Stimulated activated CD8-positive, alpha-beta memory T cell treated with anti-CD3 and anti-CD28 coated beads, Interleukin-7, amount 100 ng/mL, for 1 hour (primary cell): ENCODE results near the gene WDR13.
A peak's percentile ranks its signal among the peaks of the same experiment; 100 is the strongest.
"Not testable (repeated sequence)": the region's sequence is repeated elsewhere in the genome, so short reads cannot be mapped to it uniquely, and the experiment has no call there.

Experiments used
- DNase-seq, 2 donors: peaks; one replicate each; pipeline ENCODE4 v3.0.0-alpha.2; 2020; ENCODE audit warnings: low read depth in 2 of 2

The WDR13 gene

DNA sequence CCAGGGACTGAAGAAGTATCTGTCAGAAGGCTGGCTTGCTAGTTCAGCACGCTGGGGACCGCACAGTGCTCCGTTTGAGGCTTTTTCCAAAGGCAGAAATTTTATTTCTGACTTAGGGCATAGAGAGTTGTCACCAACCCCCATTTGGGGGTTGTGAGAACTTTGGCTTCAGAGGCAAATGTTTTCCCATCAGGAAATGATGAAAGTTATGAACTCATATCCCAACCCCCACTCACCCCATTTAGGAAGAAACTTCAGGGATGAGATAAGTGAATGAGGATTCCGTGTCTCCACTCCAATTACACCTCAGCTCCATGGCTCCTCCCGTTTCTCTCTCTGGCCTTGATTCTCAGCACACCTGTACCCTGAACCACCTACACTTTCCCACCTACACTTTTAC, 4.3 kb upstream of the WDR13 start:
- DNase-seq, result no peak

DNA sequence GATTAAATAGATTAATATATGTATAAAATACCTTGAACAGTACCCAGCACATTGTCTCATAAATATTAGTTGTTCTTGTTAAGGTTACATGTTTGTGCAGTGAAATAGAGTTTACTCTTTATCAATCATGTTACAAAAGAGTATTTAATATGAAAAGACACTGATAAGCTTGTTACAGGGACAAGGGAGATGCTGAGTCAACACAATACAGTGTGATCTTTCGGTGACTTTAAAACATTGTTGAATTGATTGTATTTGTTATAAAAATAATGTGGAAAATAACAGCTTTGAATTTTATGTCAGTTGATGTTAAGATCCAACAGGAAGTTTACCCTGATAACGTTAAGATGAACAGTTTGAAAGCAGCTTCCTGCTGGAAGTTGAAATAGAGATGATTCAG, 1.4 kb upstream of the WDR13 start:
- no peak for DNase-seq

- no peak for DNase-seq
These were observed 1.3 kb downstream of the WDR13 start for GRCh38 chrX:48598614-48599013.

DNA sequence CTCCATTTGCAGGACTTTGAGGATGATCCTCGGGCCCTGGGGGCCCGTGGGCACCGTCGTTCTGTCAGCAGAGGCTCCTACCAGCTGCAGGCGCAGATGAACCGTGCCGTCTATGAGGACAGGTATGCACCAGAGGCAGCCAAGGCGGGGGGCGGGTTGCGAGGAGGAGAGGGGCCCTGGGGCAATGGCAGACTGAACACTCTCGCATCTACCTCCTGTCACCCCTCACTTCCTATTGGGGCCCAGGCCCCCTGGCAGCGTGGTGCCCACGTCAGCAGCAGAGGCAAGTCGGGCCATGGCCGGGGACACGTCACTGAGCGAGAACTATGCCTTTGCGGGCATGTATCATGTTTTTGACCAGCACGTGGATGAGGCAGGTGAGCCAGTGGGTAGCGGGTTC, 2.0 kb downstream of the WDR13 start:
- no peak for DNase-seq

- no peak for DNase-seq
These were observed 2.9 kb downstream of the WDR13 start for GRCh38 chrX:48600226-48600625.

DNA sequence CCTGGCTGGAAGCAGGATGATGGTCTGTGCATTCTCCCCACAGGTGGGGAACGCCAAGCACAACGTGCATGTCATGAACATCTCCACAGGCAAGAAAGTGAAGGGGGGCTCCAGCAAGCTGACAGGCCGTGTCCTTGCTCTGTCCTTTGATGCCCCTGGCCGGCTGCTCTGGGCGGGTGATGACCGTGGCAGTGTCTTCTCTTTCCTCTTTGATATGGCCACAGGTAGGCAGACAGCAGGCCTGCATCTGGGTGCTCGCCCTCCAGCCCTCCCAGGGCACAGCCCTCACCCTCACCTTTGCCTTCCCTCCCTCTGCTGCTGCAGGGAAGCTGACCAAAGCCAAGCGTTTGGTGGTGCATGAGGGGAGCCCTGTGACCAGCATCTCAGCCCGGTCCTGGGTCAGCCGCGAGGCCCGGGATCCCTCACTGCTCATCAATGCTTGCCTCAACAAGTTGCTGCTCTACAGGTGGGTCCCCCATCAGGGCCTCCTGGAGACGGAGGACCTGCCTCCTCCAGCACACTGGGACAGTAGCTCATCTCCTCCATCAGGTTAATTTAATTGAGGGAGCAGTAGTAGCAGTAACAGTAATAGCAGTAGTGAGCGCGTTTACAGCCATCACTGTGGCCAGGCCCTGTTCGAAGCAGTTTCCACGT, 4.6 kb downstream of the WDR13 start:
- DNase-seq, result no peak

DNA sequence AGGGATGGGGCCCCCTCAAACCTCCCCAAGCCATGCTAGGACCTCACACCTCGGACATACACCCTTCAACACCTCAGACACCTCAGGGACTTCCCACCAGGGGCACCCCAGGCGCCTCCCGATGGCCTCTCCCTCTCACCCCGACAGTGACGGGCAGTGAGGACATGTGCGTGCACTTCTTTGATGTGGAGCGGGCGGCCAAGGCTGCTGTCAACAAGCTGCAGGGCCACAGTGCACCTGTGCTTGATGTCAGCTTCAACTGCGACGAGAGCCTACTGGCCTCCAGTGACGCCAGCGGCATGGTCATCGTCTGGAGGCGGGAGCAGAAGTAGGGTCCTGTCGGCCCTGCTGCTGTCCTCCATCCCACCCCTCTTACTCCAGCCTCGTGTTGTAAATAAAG, 7.4 kb downstream of the WDR13 start:
- DNase-seq, result no peak

DNA sequence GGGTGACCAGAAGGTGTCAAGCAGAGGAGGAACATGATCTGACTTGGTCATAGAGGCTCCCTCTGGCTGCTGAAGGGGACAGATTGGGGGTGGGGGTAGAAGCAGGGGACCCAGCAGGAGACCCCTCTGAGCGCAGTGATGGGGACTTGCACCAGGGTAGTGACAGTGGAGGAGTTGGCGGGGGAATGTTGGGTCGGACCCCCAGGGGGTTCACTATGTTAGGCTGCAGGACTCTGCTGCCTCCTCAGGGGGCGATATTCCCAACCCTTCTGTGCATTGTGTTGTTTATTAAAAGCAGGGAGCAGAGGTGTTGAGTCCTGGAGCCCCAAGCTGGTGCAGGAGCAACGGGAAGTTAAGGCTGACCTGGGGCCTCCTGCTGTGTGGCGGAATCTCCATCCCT, 8.8 kb downstream of the WDR13 start:
- no peak for DNase-seq

GRCh38 chrX:48611703-48612102, 14.4 kb downstream of the WDR13 start:
- DNase-seq, result no peak

DNA sequence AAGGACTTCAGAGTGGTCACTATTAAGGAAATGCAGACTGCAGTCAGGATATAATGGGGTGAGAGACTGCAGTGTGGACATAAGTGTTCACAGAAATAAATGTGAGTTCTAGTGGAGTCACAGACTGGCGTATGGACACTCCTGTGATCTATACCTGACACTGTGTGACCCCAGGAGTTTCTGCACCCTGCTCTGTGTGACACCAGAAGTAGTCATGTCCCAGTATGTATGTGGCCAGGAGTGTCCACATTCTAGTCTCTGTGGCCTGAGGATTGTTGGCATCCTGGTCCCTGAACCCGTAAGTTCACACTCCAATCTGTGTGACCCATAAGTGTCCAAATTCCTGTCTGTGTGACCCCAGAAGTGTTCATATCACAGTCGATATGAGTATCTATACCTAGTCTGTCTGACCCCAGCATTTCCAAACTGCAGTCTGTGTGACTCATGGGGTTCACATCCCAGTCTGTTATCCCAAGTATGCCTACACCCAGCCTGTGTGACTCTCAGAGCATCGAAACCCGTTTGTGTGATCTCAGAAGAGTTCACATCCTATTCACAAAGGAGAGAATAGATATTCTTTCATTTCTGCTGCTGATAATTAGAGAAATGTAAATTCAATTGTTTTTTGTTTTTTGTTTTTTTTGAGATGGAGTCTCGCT, 16.3 kb downstream of the WDR13 start:
- DNase-seq, result no peak

- DNase-seq, result no peak
These were observed 19.3 kb downstream of the WDR13 start for GRCh38 chrX:48616576-48616975.

DNA sequence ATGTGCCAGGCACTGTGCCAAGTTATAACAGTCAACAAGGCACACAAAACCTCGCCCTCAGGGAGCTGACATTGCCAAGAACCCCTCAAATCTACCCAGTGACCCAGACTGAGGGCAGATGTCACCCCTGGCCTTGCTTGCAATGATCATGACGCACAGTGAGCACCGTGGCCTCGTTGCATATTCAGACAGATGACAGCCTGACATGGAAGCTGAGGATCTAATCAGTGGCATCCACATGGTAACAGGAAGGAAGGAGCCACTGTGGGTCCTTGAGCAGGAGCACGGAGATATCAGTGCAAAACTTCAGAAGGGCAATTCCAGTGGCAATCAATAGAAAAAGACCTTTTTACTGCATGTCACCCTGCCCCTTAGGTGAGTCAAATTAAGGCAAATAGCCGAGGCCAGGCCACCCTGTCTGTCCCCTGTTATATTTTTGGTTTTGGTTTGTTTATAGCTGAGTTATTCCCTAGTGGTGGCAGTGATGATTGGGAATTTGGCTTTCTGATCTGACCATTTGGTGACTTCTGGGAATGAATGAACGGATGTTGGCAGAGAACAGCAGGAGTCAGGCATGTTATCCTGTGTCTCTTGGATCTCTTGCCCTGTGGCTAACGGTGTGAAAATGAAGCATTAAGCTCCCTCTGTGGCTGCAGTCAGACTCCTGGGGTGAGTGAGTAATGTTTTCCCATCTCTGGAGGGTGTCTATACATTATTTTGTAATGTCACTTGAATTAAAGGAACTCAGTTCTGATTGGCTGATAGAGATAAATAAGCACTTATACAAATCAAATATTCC, 20.4 kb downstream of the WDR13 start:
- DNase-seq, result no peak

- no peak for DNase-seq
These were observed 29.4 kb downstream of the WDR13 start for GRCh38 chrX:48626401-48627298.

- DNase-seq, result peak; percentile 12 to 20
These were observed 34.2 kb downstream of the WDR13 start for GRCh38 chrX:48631376-48632090.

GRCh38 chrX:48632207-48632606, 34.9 kb downstream of the WDR13 start:
- DNase-seq, result no peak

- DNase-seq, result no peak
These were observed 39.0 kb downstream of the WDR13 start for GRCh38 chrX:48636301-48636700.

DNA sequence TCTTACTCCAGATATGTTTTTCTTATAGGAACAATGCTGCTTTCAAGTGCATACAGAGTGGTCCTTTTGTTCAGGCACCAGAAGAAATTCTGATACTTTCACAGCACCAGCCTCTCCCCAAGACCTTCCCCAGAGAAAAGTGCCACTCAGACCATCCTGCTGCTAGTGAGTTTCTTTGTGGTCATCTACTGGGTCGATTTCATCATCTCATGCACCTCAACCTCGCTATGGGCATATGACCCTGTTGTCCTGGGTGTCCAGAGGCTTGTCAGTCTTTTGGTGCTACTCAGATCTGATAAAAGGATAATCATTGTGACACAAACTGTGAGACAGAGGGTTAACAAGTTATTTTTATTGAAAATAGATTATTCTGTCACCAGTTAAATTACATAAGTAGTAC, 39.5 kb downstream of the WDR13 start:
- DNase-seq, result no peak

DNA sequence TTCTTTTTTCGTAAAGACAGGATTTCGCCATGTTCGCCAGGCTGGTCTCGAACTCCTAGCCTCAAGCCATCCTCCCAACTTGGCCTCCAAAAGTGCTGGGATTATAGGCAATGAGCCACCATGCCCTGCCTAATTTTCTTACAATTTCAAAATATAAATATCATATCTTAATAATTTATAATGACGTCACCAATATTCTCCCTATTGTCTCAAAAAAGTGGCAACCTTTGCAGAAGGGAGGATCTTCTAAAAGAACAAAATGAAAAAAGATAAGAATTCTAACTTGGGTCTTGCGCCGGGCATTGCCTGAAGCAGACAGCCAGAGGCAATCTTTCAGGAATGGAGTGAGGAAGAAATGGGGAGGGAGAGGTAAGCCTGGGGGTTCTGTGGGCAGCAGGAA, 48.4 kb downstream of the WDR13 start:
- no peak for DNase-seq

DNA sequence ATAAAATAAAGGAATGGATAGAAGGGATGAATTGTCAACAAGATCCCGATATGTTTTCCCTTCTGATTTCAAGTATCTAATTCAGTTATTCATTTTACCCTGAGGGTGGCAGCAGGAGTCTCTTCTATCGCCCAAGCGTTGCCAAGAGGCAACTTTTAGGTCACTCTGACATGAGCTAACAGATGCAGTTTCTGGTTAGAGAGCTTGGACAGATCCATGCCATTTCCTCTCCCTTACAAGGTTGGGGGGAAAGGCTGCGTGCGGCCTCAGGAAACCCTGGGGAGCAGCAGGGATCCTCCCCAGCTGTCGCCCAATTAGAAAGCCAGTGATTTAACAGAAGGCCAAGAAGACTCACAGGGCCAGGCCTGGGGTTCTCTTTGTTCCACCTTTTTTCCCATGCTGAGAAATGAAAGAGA, 51.1 kb downstream of the WDR13 start:
- peak; percentile 6 to 14 for DNase-seq

- no peak for DNase-seq
These were observed 51.8 kb downstream of the WDR13 start for GRCh38 chrX:48649102-48649501.

- not testable (repeated sequence) for DNase-seq
These were observed 54.8 kb downstream of the WDR13 start for GRCh38 chrX:48652055-48652579.
